K562 (cell line): ENCODE measurements around the gene C1QTNF9B. TPM values are rescaled to one million over a fixed set of nuclear protein-coding genes. Genes with fewer than 3 reads are reported as not detected.
A peak's percentile ranks its signal among the peaks of the same experiment; 100 is the strongest.

ENCODE experiments used
- ATAC-seq: fragments of 200-7000 bp; cut with Tn5 transposase; 3 replicates; pipeline ENCODE4 v1.9.1; 2020; ENCODE audit warnings: moderate library complexity
- BruUV-seq: library from RNA; stranded (reverse); fragments of 400-500 nt; replicated peaks from 2 replicates; lab custom pipeline; 2021; lab: Mats Ljungman, UMichigan
- CTCF ChIA-PET: fragments of 300-600 bp; formaldehyde crosslinking; extraction: SDS; loops from one replicate; lab custom pipeline; 2021; ENCODE audit warnings: low intra/inter-chr PET ratio; lab: Yijun Ruan, JAX
- POLR2A ChIA-PET: fragments of 300-600, 350-650 bp; sonication (Branson Sonifier 250); formaldehyde crosslinking; extraction: SDS; loops from one replicate; lab custom pipeline; 2021; ENCODE audit warnings: antibody characterized with exemption, inconsistent platforms; lab: Yijun Ruan, JAX
- DNase-seq, 4 experiments: peaks; one replicate each; pipeline versions ENCODE4 v3.0.0 to v3.0.0-alpha.2; 2011 to 2018; ENCODE audit warnings: low spot score in 3 of 4, mixed read lengths in 3 of 4; ENCODE audit errors: extremely low read depth in 1 of 4
- FAIRE-seq: peaks from 2 replicates; lab custom pipeline; 2011; peaks lifted over from hg19 to GRCh38; lab: Jason Lieb, UNC
- H2AFZ ChIP-seq: 2 replicates; pipeline ENCODE4 v1.6.0; 2011; ENCODE audit warnings: low read depth, low read length, control low read depth, inconsistent platforms
- H3K27ac ChIP-seq: fragments of 200-600 bp; 3 replicates; pipeline ENCODE4 v1.8.0; 2011; ENCODE audit warnings: low read depth, mild to moderate bottlenecking, control low read depth, inconsistent platforms, low read length, moderate library complexity, mixed read lengths; ENCODE audit errors: extremely low read depth
- H3K27me3 ChIP-seq, 2 experiments: fragments of 300-600 bp in 1 of 2; 2 replicates in 1 of 2; 3 replicates in 1 of 2; pipeline versions ENCODE4 v1.6.0 to v1.8.0; 2011; ENCODE audit warnings: inconsistent platforms in 2 of 2, low read length in 2 of 2, mild to moderate bottlenecking in 1 of 2, mixed read lengths in 1 of 2, moderate library complexity in 1 of 2; ENCODE audit not compliant: control insufficient read depth in 2 of 2, insufficient read depth in 2 of 2
- H3K36me3 ChIP-seq: fragments of 300-600 bp; 3 replicates; pipeline ENCODE4 v1.8.0; 2011; ENCODE audit warnings: mild to moderate bottlenecking, low read length, inconsistent platforms; ENCODE audit not compliant: control insufficient read depth, insufficient read depth
- H3K4me1 ChIP-seq, 2 experiments: fragments of 200-600 bp in 1 of 2; replicated peaks in 1 of 2; 2 replicates in 1 of 2; 3 replicates in 1 of 2; pipeline versions ENCODE4 v1.5.1 to v1.8.0; 2011; ENCODE audit warnings: inconsistent platforms in 2 of 2, low read length in 2 of 2, mild to moderate bottlenecking in 1 of 2, mixed read lengths in 1 of 2, moderate library complexity in 1 of 2; ENCODE audit not compliant: control insufficient read depth in 2 of 2, insufficient read depth in 2 of 2
- H3K4me2 ChIP-seq: 2 replicates; pipeline ENCODE4 v1.6.1; 2011; ENCODE audit warnings: low read length, control low read depth, inconsistent platforms, mixed read lengths; ENCODE audit not compliant: insufficient read depth
- H3K4me3 ChIP-seq: fragments of 200-600 bp; sonication (generic), shearing (Covaris generic); 2 replicates; pipeline ENCODE4 v1.5.1; 2016; ENCODE audit warnings: control low read depth, inconsistent platforms
- H3K79me2 ChIP-seq: fragments of 200-600 bp; 3 replicates; pipeline ENCODE4 v1.8.0; 2011; ENCODE audit warnings: low read length, inconsistent platforms; ENCODE audit not compliant: control insufficient read depth, insufficient read depth
- H3K9ac ChIP-seq, 2 experiments: 2 replicates each; pipeline versions ENCODE4 v1.6.0 to v1.6.1; 2011; ENCODE audit warnings: low read depth in 2 of 2, low read length in 2 of 2, control low read depth in 1 of 2, inconsistent platforms in 1 of 2, mild to moderate bottlenecking in 1 of 2, mixed read lengths in 1 of 2; ENCODE audit not compliant: insufficient read depth in 1 of 2
- H3K9me1 ChIP-seq: one replicate; pipeline ENCODE4 v1.6.0; 2011; ENCODE audit warnings: inconsistent platforms, mild to moderate bottlenecking, low read length, moderate library complexity; ENCODE audit not compliant: control insufficient read depth, insufficient read depth
- H3K9me3 ChIP-seq: replicated peaks from 2 replicates; pipeline ENCODE4 v1.5.1; 2011; ENCODE audit warnings: low read depth, low read length, inconsistent platforms; ENCODE audit not compliant: control insufficient read depth, insufficient read depth
- H4K20me1 ChIP-seq: replicated peaks from 2 replicates; pipeline ENCODE4 v1.6.1; 2011; ENCODE audit warnings: low read length, inconsistent platforms, mixed read lengths; ENCODE audit not compliant: control insufficient read depth, insufficient read depth
- ERF ChIP-seq: fragments of 450-650 bp; formaldehyde crosslinking; IDR thresholded peaks from 2 replicates; pipeline ENCODE4 v1.4.0; 2020; ENCODE audit warnings: mild to moderate bottlenecking, mixed read lengths
- GATA2 ChIP-seq: sonication (generic); formaldehyde crosslinking; IDR thresholded peaks from 2 replicates; pipeline ENCODE4 v1.4.0; 2020; ENCODE audit warnings: mild to moderate bottlenecking, missing genetic modification reagents
- NBN ChIP-seq: fragments of 450-650 bp; IDR thresholded peaks from 2 replicates; pipeline ENCODE4 v1.6.1; 2016; ENCODE audit warnings: low read depth, mild to moderate bottlenecking
- RAD21 ChIP-seq, 2 experiments: fragments of 250-450 bp in 1 of 2; fragments of 450-650 bp in 1 of 2; sonication (Bioruptor Pico) in 1 of 2; formaldehyde crosslinking in 1 of 2; IDR thresholded peaks in 1 of 2; conservative IDR thresholded peaks in 1 of 2; 2 replicates each; pipeline versions ENCODE4 v1.4.0 to v1.8.0; 2020 to 2022; ENCODE audit warnings: mild to moderate bottlenecking in 2 of 2, moderate library complexity in 1 of 2
- SOX6 ChIP-seq: fragments of 450-650 bp; IDR thresholded peaks from 2 replicates; pipeline ENCODE4 v1.6.1; 2014; ENCODE audit warnings: mild to moderate bottlenecking
- SPI1 ChIP-seq: IDR thresholded peaks from 2 replicates; pipeline ENCODE4 v1.6.1; 2011; ENCODE audit warnings: low read depth, low read length, control low read depth, borderline replicate concordance
- ZFX ChIP-seq: sonication (generic); formaldehyde crosslinking; IDR thresholded peaks from 2 replicates; pipeline ENCODE4 v1.8.0; 2022; ENCODE audit warnings: mild to moderate bottlenecking, missing genetic modification reagents, moderate library complexity
- WGBS: fragments of 100-300 bp; shearing (Covaris generic); methylation state at CpG from one replicate; pipeline ENCODE4 v1.1.6; 2016; ENCODE audit warnings: low coverage, mixed read lengths; ENCODE audit not compliant: insufficient coverage; ENCODE audit errors: missing lambda C conversion rate; 5-methylcytosine and 5-hydroxymethylcytosine counted together
- in situ Hi-C: fragments of 300-500 bp; cut with MboI; formaldehyde crosslinking; loops from 4 replicates; pipeline ENCODE4 v1.15.0; 2018; ENCODE audit warnings: inconsistent platforms, mixed read lengths
- intact Hi-C: fragments of 100-400 bp; cut with micrococcal nuclease; formaldehyde crosslinking; loops from 2 replicates; pipeline ENCODE4 v1.14.2; 2022
- polyA plus RNA-seq, 8 experiments: library from polyadenylated mRNA; depleted of rRNA in 4 of 8; stranded (reverse) in 5 of 8; unstranded in 3 of 8; fragments of >200 nt; fragmentation: Nextera tagmentation in 2 of 8; fragmentation: Illumina TruSeq in 1 of 8; extraction: Ambion mirVana in 2 of 8; extraction: Trizol in 1 of 8; gene quantifications; 2 replicates each; pipeline versions ENCODE4 v1.2.1 to v1.2.3, GENCODE V29; 2011 to 2014; ENCODE audit warnings: inconsistent platforms in 1 of 8, missing spikeins in 1 of 8
- total RNA-seq, 7 experiments: library from RNA; depleted of rRNA in 6 of 7; stranded (reverse); fragments of >200 nt in 6 of 7; fragmentation: Illumina TruSeq in 2 of 7; extraction: Trizol in 2 of 7; gene quantifications; 2 replicates each; pipeline versions ENCODE4 v1.2.1 to v1.2.3, GENCODE V29; 2011 to 2021; ENCODE audit warnings: low replicate concordance in 1 of 7
- TF ChIP-seq, protein P1 (sequence below), 2 experiments: fragments of 450-650 bp; IDR thresholded peaks; 2 replicates each; pipeline ENCODE4 v1.6.1; 2016

The C1QTNF9B gene
- total and polyA plus RNA-seq, 9 of the 15 experiments (the other 6 are each of a cell fraction or from before 2014, with no cell fraction given): 0.14 to 0.94 (median 0.35) TPM; not detected in 3

DNA sequence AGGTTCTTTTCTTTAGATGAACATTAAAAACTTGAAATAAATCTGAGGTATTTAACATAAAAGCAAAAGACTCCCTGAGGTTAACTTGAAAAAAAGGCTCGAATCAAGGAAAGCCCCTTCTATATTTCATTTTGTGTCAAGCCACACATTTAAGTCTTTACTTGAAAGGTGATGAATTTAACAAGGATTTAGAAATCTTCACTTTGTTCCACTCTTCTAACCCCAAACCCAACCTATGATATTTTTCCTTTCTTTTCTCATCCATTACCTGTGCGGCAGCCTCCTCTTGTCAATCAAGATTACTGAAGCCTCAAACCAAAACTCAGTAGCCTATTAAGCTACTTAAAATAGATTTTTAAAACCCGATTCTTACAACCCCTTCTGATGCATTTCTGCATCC, 41.9 kb downstream of the C1QTNF9B start:
- no peak for ATAC-seq
- no peak for TF ChIP-seq ZFX (CRISPR knock-in tag)
- TF ChIP-seq RAD21 (CRISPR knock-in tag; conservative IDR thresholded peaks at IDR 0.05 in 1 of 2, IDR thresholded peaks at IDR 0.05 in 1 of 2): no peak
- POLR2A ChIA-PET: no interaction called here

DNA sequence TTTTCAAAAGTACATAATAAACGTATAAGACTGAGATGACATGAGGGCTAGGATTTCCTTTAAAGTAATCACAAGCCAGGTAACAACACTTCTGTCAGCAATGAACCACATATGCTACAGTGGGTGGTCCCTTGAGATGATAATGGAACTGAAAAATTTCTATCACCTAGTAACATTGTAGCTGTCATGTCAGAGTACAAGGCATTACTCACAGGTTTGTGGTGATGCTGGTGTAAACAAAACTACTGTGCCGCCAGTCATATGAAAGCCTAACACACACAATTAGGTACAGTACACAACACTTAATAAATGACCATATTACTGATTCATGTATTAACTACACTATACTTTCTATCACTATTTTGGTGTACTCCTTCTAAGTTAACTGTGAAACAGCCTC, 45.0 kb downstream of the C1QTNF9B start:
- Histone ChIP-seq H3K36me3 (no peaks in the 10 kb centered on the region), H3K27me3 (no peaks in the 10 kb centered on the region), H3K4me1 (peaks cover 0 to 4% of the 10 kb centered on the region in 2 experiments; a peak in 2 of 5 replicates), H2AFZ (no peak overlapping the region), H3K9ac (no peak overlapping the region), H3K79me2 (no peaks in the 10 kb centered on the region), H3K9me3 (no peaks in the 10 kb centered on the region), H3K4me3 (no peak overlapping the region), H4K20me1 (no peaks in the 10 kb centered on the region), H3K27ac (no peak overlapping the region), H3K9me1 (no peaks in the 10 kb centered on the region), H3K4me2 (no peak overlapping the region)
- no TSS peak for BruUV-seq
- intact Hi-C loops (no loop called here), in situ Hi-C loops (no loop called here)
- FAIRE-seq (peak; percentile 48), ATAC-seq (no peak), DNase-seq (no peak)
- no peak for TF ChIP-seq NBN
- TF ChIP-seq ERF (CRISPR knock-in tag): no peak
- TF ChIP-seq, protein P1, sequence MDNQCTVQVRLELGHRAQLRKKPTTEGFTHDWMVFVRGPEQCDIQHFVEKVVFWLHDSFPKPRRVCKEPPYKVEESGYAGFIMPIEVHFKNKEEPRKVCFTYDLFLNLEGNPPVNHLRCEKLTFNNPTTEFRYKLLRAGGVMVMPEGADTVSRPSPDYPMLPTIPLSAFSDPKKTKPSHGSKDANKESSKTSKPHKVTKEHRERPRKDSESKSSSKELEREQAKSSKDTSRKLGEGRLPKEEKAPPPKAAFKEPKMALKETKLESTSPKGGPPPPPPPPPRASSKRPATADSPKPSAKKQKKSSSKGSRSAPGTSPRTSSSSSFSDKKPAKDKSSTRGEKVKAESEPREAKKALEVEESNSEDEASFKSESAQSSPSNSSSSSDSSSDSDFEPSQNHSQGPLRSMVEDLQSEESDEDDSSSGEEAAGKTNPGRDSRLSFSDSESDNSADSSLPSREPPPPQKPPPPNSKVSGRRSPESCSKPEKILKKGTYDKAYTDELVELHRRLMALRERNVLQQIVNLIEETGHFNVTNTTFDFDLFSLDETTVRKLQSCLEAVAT (IDR thresholded peaks at IDR 0.05): no peak
- TF ChIP-seq SOX6: no peak
- no peak for TF ChIP-seq SPI1
- TF ChIP-seq GATA2 (CRISPR knock-in tag): no peak
- WGBS: 92% methylated on average over 1 of the region's 2 CpGs
- POLR2A ChIA-PET: no interaction called here
- CTCF ChIA-PET: no interaction called here

More for the DNA sequence above, 41.9 kb downstream of the C1QTNF9B start:
- H3K27me3 ChIP-seq: no peaks in the 10 kb centered on the region
- H4K20me1 ChIP-seq: no peaks in the 10 kb centered on the region
- no TSS peak for BruUV-seq
- intact Hi-C loops: no loop called here
- H3K79me2 ChIP-seq: no peaks in the 10 kb centered on the region
- H3K9me3 ChIP-seq: no peaks in the 10 kb centered on the region
- DNase-seq: no peak
- H2AFZ ChIP-seq: no peak overlapping the region
- WGBS: 75% methylated on average over 3 of the region's 3 CpGs
- no peak overlapping the region for H3K4me3 ChIP-seq
- no peak overlapping the region for H3K27ac ChIP-seq
- H3K4me2 ChIP-seq: no peak overlapping the region
- peaks cover 0 to 4% of the 10 kb centered on the region in 2 experiments; a peak in 2 of 5 replicates for H3K4me1 ChIP-seq
- no peak for FAIRE-seq
- H3K9me1 ChIP-seq: no peaks in the 10 kb centered on the region
- H3K9ac ChIP-seq: no peak overlapping the region
- CTCF ChIA-PET: no interaction called here
- in situ Hi-C loops: no loop called here
- H3K36me3 ChIP-seq: peaks cover 2% of the 10 kb centered on the region; the same call in 1 of the 3 replicates
